Fibroblast of peridontal ligament (primary cell): Measurements from ENCODE around the gene KSR2.
"Not testable (repeated sequence)": the region's sequence is repeated elsewhere in the genome, so short reads cannot be mapped to it uniquely, and the experiment has no call there.

Experiments
- DNase-seq: peaks from one replicate; pipeline ENCODE4 v3.0.0-alpha.2; 2010; ENCODE audit errors: extremely low read depth

KSR2 gene

GRCh38 chr12:117890644-117891043 is 78.1 kb downstream of the KSR2 start:
- DNase-seq = peak; percentile 16

GRCh38 chr12:117890137-117890536 is 78.7 kb downstream of the KSR2 start:
- DNase-seq = no peak

- no peak for DNase-seq
These were observed 79.7 kb downstream of the KSR2 start for GRCh38 chr12:117889098-117889497.

GRCh38 chr12:117885211-117885610 is 83.6 kb downstream of the KSR2 start:
- no peak for DNase-seq

GRCh38 chr12:117884161-117884560 is 84.6 kb downstream of the KSR2 start:
- no peak for DNase-seq

GRCh38 chr12:117882603-117883184 is 86.1 kb downstream of the KSR2 start:
- DNase-seq = no peak

GRCh38 chr12:117882181-117882580 is 86.6 kb downstream of the KSR2 start:
- DNase-seq = no peak

GRCh38 chr12:117881517-117881916 is 87.3 kb downstream of the KSR2 start:
- DNase-seq = no peak

GRCh38 chr12:117878605-117879004 is 90.2 kb downstream of the KSR2 start:
- DNase-seq = no peak

- DNase-seq = no peak
These were observed 92.4 kb downstream of the KSR2 start for GRCh38 chr12:117876436-117876816.

GRCh38 chr12:117875744-117876435 is 92.9 kb downstream of the KSR2 start:
- no peak for DNase-seq

- peak; percentile 65 for DNase-seq
These were observed 93.9 kb downstream of the KSR2 start for GRCh38 chr12:117874842-117875434.

- not testable (repeated sequence) for DNase-seq
These were observed 94.6 kb downstream of the KSR2 start for GRCh38 chr12:117874198-117874597.

GRCh38 chr12:117872546-117873169 is 96.1 kb downstream of the KSR2 start:
- DNase-seq = peak; percentile 14

GRCh38 chr12:117869551-117869950 is 99.2 kb downstream of the KSR2 start:
- no peak for DNase-seq

- DNase-seq = no peak
These were observed 101.4 kb downstream of the KSR2 start for GRCh38 chr12:117867348-117867747.

GRCh38 chr12:117865505-117865904 is 103.3 kb downstream of the KSR2 start:
- DNase-seq = no peak

- peak; percentile 24 for DNase-seq
These were observed 105.6 kb downstream of the KSR2 start for GRCh38 chr12:117863002-117863709.

GRCh38 chr12:117861691-117862090 is 107.1 kb downstream of the KSR2 start:
- DNase-seq = no peak

- DNase-seq = not testable (repeated sequence)
These were observed 108.0 kb downstream of the KSR2 start for GRCh38 chr12:117860787-117861290.

- no peak for DNase-seq
These were observed 108.7 kb downstream of the KSR2 start for GRCh38 chr12:117860111-117860510.
